ENCODE results near the gene CPA3.

CPA3 gene

DNA sequence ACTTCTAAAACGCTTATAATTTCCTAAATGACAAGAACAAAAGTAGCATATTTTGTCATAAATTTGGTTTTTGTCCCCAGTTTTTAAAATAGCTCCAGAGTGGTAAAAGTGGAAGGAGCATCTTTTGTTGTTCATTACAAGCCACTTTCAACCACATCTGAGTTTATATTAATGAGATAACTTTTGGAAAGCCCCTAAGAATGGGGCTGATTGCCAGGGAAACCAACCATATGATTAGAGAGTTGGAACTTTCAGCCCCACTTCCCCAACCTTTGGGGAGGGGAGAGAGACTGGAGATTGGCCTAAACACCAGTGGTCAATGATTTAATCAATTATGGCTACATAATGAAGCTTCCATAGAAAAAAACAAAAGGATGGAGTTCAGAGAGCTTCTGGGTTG is 57.4 kb downstream of the CPA3 start:
- no peak for DNase-seq

DNA sequence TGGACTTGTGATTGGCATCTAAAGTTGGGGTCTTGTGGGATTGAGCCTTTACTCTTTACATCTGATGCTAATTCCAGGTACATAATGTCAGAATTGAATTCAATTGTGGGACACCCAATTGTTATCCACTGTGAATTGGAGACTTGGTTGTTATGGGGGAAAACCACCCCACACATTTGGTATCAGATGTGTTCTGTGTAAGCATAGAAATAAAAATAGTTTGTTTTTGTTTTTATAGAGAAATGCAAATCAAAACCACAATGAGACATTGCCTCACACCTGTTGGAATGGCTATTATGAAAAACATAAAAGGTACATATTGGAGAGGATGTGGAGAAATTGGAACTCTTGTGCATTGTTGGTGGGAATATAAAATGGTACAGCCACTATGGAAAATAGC is 58.5 kb downstream of the CPA3 start:
- no peak for DNase-seq

DNA sequence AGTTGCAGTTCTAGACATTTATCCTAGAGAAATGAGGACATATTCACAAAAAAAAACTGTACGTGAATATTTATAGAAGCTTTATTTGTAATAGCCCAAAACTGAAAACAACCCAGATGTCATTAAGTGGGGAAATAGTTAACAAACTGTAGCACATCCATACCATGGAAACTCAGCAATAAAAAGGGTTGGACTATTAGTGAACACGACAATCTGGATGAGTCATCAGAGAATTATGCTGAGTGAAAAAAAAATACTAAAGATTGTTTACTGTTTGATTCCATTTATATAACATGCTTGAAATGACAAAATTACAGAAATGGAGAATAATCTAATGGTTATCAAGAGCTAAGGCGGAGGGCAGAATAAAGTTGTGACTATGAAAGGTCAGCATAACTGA is 59.5 kb downstream of the CPA3 start:
- no peak for DNase-seq

DNA sequence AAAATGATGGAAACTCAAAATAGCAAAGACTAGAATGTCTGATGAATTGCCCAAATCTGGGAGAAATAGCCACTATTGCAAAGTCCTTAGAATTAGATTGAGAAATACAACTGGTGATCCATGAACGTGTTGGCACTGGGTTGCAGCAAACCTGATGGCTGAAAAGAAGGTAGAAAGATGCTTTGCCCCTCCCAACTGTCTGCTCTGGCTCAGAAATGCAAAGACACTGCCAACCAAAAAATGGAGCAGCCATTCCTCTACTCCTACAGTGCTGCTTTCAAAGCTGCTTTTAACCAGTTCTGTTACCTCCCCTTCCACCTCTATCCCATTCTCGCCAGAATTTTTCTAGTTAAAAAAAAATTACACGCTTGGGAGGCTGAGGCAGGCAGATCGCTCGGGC is 60.7 kb downstream of the CPA3 start:
- no peak for DNase-seq

DNA sequence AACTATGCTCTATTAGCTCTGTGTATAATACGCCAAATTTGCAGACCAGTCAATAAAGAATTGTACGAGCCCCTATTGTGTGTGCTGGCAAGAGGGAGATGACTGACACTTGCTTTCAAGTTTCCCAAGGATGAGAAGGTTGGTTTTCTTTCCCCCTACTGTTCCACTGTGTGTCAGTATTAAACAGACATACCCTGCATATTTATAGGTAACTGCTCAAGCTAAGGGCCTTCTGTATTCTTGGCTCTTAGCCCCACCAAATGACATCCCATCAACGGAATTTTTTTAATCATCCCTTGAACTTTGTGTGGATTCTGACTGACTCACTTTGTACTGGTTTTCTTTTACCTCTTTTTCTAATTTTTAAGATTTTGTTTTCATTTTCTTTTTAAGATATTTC is 65.7 kb downstream of the CPA3 start:
- no peak for DNase-seq

DNA sequence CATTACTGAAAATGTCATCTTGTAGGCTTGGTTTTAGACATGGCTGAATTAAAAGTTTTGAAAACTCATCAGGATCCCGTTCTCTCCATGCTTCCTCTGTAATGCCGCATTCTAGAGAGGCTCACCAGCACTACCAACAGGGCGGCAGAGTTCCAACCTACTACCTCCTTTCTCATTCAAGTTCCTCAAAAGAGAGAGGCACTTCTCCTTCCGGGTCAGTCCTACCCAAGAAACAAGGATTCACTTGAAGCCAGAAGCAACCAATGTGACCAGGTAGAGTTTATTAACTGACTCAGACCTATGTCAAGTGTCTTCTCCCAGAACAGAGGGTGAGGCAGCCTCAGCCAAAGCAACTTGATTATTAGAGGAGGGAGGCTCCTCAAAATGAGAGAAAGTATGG is 66.5 kb downstream of the CPA3 start:
- DNase-seq, result no peak

DNA sequence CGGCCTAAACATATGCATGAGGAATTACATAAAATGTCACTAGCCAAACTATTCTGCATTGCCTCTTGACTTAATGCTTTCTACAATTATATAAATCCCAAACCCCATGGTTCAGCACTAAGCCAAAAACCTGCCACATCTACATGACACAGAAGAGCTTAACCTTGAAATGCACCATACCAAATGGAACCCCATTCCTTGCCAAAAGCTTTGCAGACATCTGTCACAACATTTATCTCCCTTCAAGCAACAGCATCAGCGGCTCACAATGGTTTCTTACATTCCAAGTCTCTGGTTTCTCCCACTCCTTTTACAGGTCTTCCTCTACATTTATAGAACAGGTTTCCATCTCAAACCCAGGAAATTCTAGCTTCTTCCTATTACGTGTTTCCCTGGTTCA is 67.9 kb downstream of the CPA3 start:
- no peak for DNase-seq

DNA sequence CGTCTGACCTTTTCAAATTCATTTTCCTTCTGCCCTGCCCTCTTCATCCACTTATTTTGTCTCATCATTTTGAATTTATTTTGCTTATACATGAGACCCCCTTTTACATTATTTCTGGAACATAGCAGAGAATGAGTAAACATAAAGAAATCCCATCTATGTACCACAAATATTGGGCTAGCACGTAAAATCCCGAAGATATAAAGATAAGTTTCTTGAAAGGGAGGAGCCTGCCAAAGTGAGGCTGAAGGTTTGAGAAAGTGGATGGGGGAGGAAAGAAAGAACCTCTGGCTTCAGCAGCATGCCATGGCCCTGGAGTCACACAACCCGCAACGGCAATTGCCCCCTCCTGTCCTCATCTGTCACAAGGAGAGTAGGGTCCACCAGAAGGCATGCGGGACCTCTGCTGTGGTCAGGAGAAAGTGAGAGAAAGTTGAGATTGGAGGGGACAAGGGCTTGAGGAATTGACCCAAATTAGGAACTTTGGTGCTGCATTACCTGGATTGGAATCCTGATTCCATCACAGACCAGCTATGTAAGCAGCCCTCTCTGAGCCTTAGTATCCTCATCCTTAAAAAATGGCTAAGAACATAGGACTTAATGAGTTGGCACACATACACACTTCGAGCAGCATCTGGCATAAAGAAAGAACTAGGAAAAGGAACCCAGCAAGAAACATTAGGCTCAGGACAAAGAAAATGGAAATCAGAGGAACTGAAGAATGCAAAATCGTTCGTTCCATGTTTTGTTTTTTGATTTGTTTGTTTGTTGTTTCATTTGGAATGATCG is 72.6 kb downstream of the CPA3 start:
- DNase-seq, result no peak

DNA sequence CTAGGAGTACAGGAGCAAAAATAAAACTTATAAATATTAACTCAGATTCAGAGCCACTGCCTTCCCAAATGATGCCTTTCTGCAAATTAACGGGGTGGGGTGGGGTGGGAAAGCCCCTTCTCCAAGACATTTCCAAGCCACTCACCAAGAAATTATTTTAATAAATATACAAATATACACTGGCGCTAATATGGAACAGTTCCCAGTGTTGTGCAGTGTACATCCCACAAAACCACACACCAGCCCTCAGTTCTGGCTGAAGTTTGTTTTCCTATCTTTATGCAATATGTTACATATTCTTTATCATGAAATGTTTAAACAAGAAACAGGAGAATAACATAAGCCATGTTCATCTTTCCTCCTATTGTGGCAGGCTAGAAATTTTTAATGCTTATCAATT is 73.2 kb downstream of the CPA3 start:
- no peak for DNase-seq

DNA sequence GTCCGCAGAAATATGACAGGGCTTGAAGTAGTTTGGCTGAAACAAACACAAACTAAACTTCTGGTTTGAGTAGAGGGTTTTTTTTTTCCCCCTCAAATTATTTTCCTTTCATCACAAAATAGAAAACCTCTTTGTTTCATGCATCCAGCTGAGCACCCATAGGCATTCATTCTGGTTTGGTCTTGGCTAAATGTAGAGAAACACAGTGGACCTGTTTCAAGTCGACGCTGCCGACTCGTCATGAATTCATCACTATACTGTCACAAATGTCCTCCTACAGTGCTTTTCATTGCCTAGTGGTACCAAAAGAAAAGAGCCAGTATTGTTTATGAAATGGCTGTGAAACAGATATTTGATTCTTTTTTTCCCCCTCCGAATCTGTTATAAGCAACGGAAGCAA is 73.8 kb downstream of the CPA3 start:
- no peak for DNase-seq

DNA sequence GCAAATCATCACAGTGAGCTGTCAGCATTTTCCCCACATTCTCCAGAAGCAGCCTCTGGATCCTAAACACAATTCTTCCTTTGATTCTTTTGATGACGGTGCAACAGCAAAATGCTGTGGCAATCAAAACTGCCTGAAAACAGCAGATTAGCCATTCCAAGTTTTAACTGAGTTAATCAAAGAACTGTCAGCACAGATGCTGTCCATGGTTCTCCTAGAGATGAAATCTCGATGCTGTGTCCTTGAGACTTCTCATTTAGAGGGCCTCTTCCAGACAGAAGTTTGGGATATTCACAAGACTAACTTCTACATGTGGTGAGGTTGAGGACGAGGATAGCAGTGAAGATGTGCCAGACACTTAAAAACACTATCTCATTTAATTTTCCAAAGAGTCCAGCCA is 75.9 kb downstream of the CPA3 start:
- DNase-seq, result no peak

DNA sequence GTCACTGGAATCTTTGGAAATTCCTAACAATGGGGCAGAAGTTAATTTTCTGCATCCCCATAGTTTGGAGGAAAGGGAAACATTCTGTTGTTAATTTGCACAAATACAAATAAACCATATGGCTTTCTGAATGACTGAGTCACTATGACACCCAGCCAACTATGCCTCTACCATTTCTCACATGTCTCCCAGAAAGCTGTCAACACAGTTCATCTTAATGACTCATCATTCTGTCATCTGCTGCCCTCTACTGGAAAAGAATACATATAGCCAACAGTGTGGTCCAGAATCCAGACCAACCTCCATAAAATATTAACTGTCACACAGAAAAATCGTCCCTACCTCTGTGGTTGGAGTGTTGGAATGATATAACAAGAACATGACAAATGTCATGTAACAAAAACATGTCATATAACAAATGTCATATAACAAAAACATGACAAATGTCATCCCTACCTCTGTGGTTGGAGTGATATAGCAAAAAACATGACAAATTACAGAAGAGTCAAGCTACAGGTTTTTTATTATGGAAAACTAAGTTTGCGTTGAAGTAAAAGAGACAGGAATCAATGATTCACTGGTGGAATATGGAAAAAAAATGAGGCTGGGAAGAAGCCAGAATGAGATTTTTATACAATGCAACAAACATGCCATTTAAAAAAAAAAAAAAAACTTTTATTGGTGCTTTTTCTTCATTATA is 78.6 kb downstream of the CPA3 start:
- DNase-seq, result peak; percentile 60

DNA sequence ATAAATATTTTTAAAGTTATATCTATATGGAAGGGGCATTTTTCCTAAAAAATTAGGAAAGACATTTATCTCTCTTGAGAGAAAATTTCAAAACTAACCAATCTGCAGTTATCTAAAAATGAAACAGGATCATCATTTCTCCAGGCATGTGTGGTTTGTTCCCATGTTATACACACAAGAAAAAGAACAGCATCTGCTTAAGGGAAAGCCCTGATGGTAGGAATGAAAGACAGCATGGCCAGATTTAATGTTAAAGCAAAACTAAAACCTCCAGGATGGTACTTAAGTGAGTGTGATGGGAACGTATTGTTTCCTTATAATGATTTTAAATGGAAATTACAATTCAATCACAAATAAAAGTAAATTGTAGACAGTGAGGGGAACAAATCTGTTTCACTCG is 80.0 kb downstream of the CPA3 start:
- no peak for DNase-seq
